NCI-H1694 treated with DMSO at 0.1 percent for 48 hours (cell line): ENCODE measurements around the gene MMS19.
"Not testable (repeated sequence)": the region's sequence is repeated elsewhere in the genome, so short reads cannot be mapped to it uniquely, and the experiment has no call there.

Experiments used
- DNase-seq: peaks from one replicate; lab custom pipeline; 2025; lab: John Stamatoyannopoulos, UW

The MMS19 gene

GRCh38 chr10:97499561-97500296, 1.5 kb upstream of the MMS19 start:
- no peak for DNase-seq

- no peak for DNase-seq
Observed at GRCh38 chr10:97498841-97499560, 779 bp upstream of the MMS19 start, which contains the start of gene UBTD1. Gene UBTD1 (plus strand): TSS chr10:97498924. CDS start chr10:97499204, 280 bp downstream.

- peak; percentile 15 for DNase-seq
Observed at GRCh38 chr10:97497572-97498075, 598 bp downstream of the MMS19 start.

GRCh38 chr10:97494863-97495506, 3.2 kb downstream of the MMS19 start:
- DNase-seq, result no peak

GRCh38 chr10:97494151-97494550, 4.1 kb downstream of the MMS19 start:
- no peak for DNase-seq

- peak; percentile 21 for DNase-seq
Observed at GRCh38 chr10:97490592-97490991, 7.6 kb downstream of the MMS19 start.

GRCh38 chr10:97485647-97486281, 12.5 kb downstream of the MMS19 start:
- no peak for DNase-seq

GRCh38 chr10:97483921-97484320, 14.3 kb downstream of the MMS19 start:
- DNase-seq, result no peak

GRCh38 chr10:97483506-97483905, 14.7 kb downstream of the MMS19 start:
- no peak for DNase-seq

GRCh38 chr10:97482381-97482780, 15.8 kb downstream of the MMS19 start:
- no peak for DNase-seq

GRCh38 chr10:97481071-97481470, 17.2 kb downstream of the MMS19 start:
- DNase-seq, result no peak

GRCh38 chr10:97479939-97480338, 18.3 kb downstream of the MMS19 start:
- no peak for DNase-seq

GRCh38 chr10:97479410-97479809, 18.8 kb downstream of the MMS19 start:
- DNase-seq, result not testable (repeated sequence)

- DNase-seq, result no peak
Observed at GRCh38 chr10:97475936-97476594, 22.2 kb downstream of the MMS19 start.

- no peak for DNase-seq
Observed at GRCh38 chr10:97474918-97475317, 23.3 kb downstream of the MMS19 start.

GRCh38 chr10:97468781-97469180, 29.4 kb downstream of the MMS19 start:
- DNase-seq, result not testable (repeated sequence)

- DNase-seq, result no peak
Observed at GRCh38 chr10:97468162-97468561, 30.1 kb downstream of the MMS19 start.

- DNase-seq, result no peak
Observed at GRCh38 chr10:97466755-97467154, 31.5 kb downstream of the MMS19 start.

GRCh38 chr10:97465982-97466381, 32.2 kb downstream of the MMS19 start:
- no peak for DNase-seq

GRCh38 chr10:97464226-97464625, 34.0 kb downstream of the MMS19 start:
- no peak for DNase-seq

GRCh38 chr10:97463363-97464132, 34.7 kb downstream of the MMS19 start:
- DNase-seq, result peak; percentile 37
